VCaP (cell line): ENCODE data around the gene NDUFA3.
A peak's percentile ranks its signal among the peaks of the same experiment; 100 is the strongest.

Source experiments
- H3K27ac ChIP-seq: fragments of 450-650 bp; 2 replicates; pipeline ENCODE4 v1.5.1; 2017
- CTCF ChIP-seq: fragments of 450-650 bp; conservative IDR thresholded peaks from 2 replicates; pipeline ENCODE4 v1.5.1; 2017; ENCODE audit warnings: mild to moderate bottlenecking, moderate library complexity

Gene NDUFA3

GRCh38 chr19:54114340-54115108, 11.9 kb downstream of the NDUFA3 start:
- TF ChIP-seq CTCF, result no peak
- H3K27ac ChIP-seq, result peak overlapping the region; percentile 85

GRCh38 chr19:54115109-54116063, 12.7 kb downstream of the NDUFA3 start, which contains the start of the genes PRPF31 and TFPT:
Gene PRPF31 (plus strand): TSS chr19:54115754. CDS start chr19:54118279, 2,525 bp downstream.
Gene TFPT (minus strand): TSS chr19:54115657. CDS start chr19:54115269, 388 bp downstream.
- H3K27ac ChIP-seq, result peak within 1 kb of the TSS; percentile 85
- TF ChIP-seq CTCF, result no peak

- no peak overlapping the region for H3K27ac ChIP-seq
- TF ChIP-seq CTCF, result no peak
Measured at GRCh38 chr19:54121259-54121658, 18.6 kb downstream of the NDUFA3 start.

GRCh38 chr19:54123682-54124081, 21.0 kb downstream of the NDUFA3 start:
- no peak overlapping the region for H3K27ac ChIP-seq
- no peak for TF ChIP-seq CTCF

GRCh38 chr19:54124393-54124792, 21.7 kb downstream of the NDUFA3 start:
- H3K27ac ChIP-seq, result no peak overlapping the region
- no peak for TF ChIP-seq CTCF

- TF ChIP-seq CTCF, result no peak
- H3K27ac ChIP-seq, result no peak overlapping the region
Measured at GRCh38 chr19:54125713-54126112, 23.1 kb downstream of the NDUFA3 start.
